Activated CD4-positive, CD25-positive, alpha-beta regulatory T cell (primary cell): ENCODE results near the gene ARFIP2.

Experiments used
- DNase-seq, 4 experiments: peaks; one replicate each; lab custom pipeline; 2025; lab: John Stamatoyannopoulos, UW

Gene ARFIP2

GRCh38 chr11:6482441-6482840 is 1.3 kb upstream of the ARFIP2 start:
- no peak for DNase-seq

GRCh38 chr11:6481924-6482275 is 769 bp upstream of the ARFIP2 start:
- DNase-seq, result no peak

GRCh38 chr11:6480299-6480914 is 724 bp downstream of the ARFIP2 start:
- DNase-seq, result no peak

GRCh38 chr11:6476571-6476970 is 4.6 kb downstream of the ARFIP2 start:
- DNase-seq, result no peak

- DNase-seq, result no peak
Measured at GRCh38 chr11:6475936-6476335, 5.2 kb downstream of the ARFIP2 start.

- DNase-seq, result no peak
Measured at GRCh38 chr11:6474806-6475500, 6.2 kb downstream of the ARFIP2 start.

GRCh38 chr11:6474413-6474792 is 6.7 kb downstream of the ARFIP2 start:
- no peak for DNase-seq

GRCh38 chr11:6473451-6474412 is 7.4 kb downstream of the ARFIP2 start, which contains the start of gene TRIM3:
Gene TRIM3, minus strand, starts transcription at chr11:6473941. Its CDS starts 8,246 bp downstream, at chr11:6465695.
- peak; percentile 50 to 62 (median 56) for DNase-seq

GRCh38 chr11:6472934-6473333 is 8.2 kb downstream of the ARFIP2 start:
- DNase-seq, result no peak

- DNase-seq, result no peak
Measured at GRCh38 chr11:6469599-6469998, 11.5 kb downstream of the ARFIP2 start.

GRCh38 chr11:6468712-6469495 is 12.2 kb downstream of the ARFIP2 start:
- DNase-seq, result no peak

- no peak for DNase-seq
Measured at GRCh38 chr11:6459099-6459450, 22.1 kb downstream of the ARFIP2 start.

- DNase-seq, result no peak
Measured at GRCh38 chr11:6458352-6459098, 22.6 kb downstream of the ARFIP2 start.

- DNase-seq, result no peak
Measured at GRCh38 chr11:6457581-6458320, 23.4 kb downstream of the ARFIP2 start.

- DNase-seq, result no peak
Measured at GRCh38 chr11:6456361-6457073, 24.6 kb downstream of the ARFIP2 start.

GRCh38 chr11:6455070-6455469 is 26.1 kb downstream of the ARFIP2 start:
- DNase-seq, result no peak

GRCh38 chr11:6453152-6453551 is 28.0 kb downstream of the ARFIP2 start:
- DNase-seq, result no peak

- DNase-seq, result no peak
Measured at GRCh38 chr11:6452219-6452618, 28.9 kb downstream of the ARFIP2 start.

GRCh38 chr11:6448574-6448973 is 32.6 kb downstream of the ARFIP2 start:
- DNase-seq, result no peak
